Activated CD8-positive, alpha-beta T cell treated with anti-CD3 and anti-CD28 coated beads for 36 hours (primary cell): ENCODE data around the gene ZNF622. TPM values are rescaled to one million over a fixed set of nuclear protein-coding genes. Genes with fewer than 3 reads are reported as not detected.

ENCODE experiments used
- ATAC-seq: fragments of 200-7000 bp; cut with Tn5 transposase; one replicate; pipeline ENCODE4 v1.10.0; 2021; ENCODE audit warnings: mild to moderate bottlenecking, moderate library complexity
- CTCF ChIA-PET: fragments of 350-600 bp; sonication (Branson Sonifier 250); formaldehyde crosslinking; loops from one replicate; lab custom pipeline; 2021; ENCODE audit warnings: antibody characterized with exemption; lab: Charles Lee
- POLR2A ChIA-PET: fragments of 350-600 bp; sonication (Branson Sonifier 250); formaldehyde crosslinking; loops from one replicate; lab custom pipeline; 2021; ENCODE audit warnings: antibody characterized with exemption; lab: Charles Lee
- DNase-seq: peaks from one replicate; pipeline ENCODE4 v3.0.0-alpha.2; 2020
- H3K27ac Mint-ChIP-seq: one replicate; pipeline ENCODE4 v1.8.0; 2021; ENCODE audit warnings: mild to moderate bottlenecking, mixed read lengths
- H3K27me3 Mint-ChIP-seq: one replicate; pipeline ENCODE4 v1.8.0; 2021; ENCODE audit warnings: mixed read lengths
- H3K36me3 Mint-ChIP-seq: one replicate; pipeline ENCODE4 v1.8.0; 2021; ENCODE audit warnings: low read depth, mixed read lengths
- H3K4me1 Mint-ChIP-seq: one replicate; pipeline ENCODE4 v1.8.0; 2021; ENCODE audit warnings: low read depth, mixed read lengths
- H3K4me3 Mint-ChIP-seq: one replicate; pipeline ENCODE4 v1.8.0; 2021; ENCODE audit warnings: mild to moderate bottlenecking, moderate library complexity, mixed read lengths
- H3K9me3 Mint-ChIP-seq: one replicate; pipeline ENCODE4 v1.8.0; 2021; ENCODE audit warnings: mixed read lengths
- CTCF ChIP-seq: fragments of 200-600 bp; IDR thresholded peaks from one replicate; pipeline ENCODE4 v1.8.0; 2022; ENCODE audit warnings: antibody characterized with exemption, mild to moderate bottlenecking
- intact Hi-C: fragments of 100-400 bp; cut with micrococcal nuclease; formaldehyde crosslinking; loops from one replicate; pipeline ENCODE4 v1.10.0; 2022
- total RNA-seq, 2 experiments: library from RNA; stranded (reverse); gene quantifications; one replicate each; pipeline ENCODE4 v1.2.3, GENCODE V29; 2021

The ZNF622 gene
- total RNA-seq: 10 to 100 TPM; 36.7 to 38.4 TPM

- H3K4me3 Mint-ChIP-seq: peak within 1 kb of the TSS; percentile 97
- no peaks in the 10 kb centered on the region for H3K9me3 Mint-ChIP-seq
- TF ChIP-seq CTCF: no peak
- ChIA-PET POLR2A (interaction anchor here (1.2 to 1.6 kb wide), 3 partner anchors 8 to 12 kb away, joined by 3 to 8 read pairs (median 3); no protein-coding TSS in a partner anchor), CTCF (interaction anchor here (0.9 to 5.6 kb wide), 2 partner anchors 9 to 18 kb away, joined by 3 to 46 read pairs; no protein-coding TSS in a partner anchor)
- ATAC-seq (peak; percentile 84), DNase-seq (peak; percentile 94)
- H3K4me1 Mint-ChIP-seq: peaks cover 71% of the 10 kb centered on the region
- H3K36me3 Mint-ChIP-seq: peaks cover 61% of the 10 kb centered on the region
- intact Hi-C loops: loop anchor here (5.0 kb wide), 2 partner anchors 87 to 162 kb away; no protein-coding TSS in a partner anchor
- peak within 1 kb of the TSS; percentile 96 for H3K27ac Mint-ChIP-seq
- no peaks in the 10 kb centered on the region for H3K27me3 Mint-ChIP-seq
These were observed at the start of gene ZNF622 for GRCh38 chr5:16465544-16466432. TSS of gene ZNF622 (minus strand) at chr5:16465800. CDS start at chr5:16465665, 135 bp downstream.

GRCh38 chr5:16510098-16510497 lies 44.5 kb upstream of the ZNF622 start:
- no peaks in the 10 kb centered on the region for H3K27me3 Mint-ChIP-seq
- no peak overlapping the region for H3K4me3 Mint-ChIP-seq
- H3K27ac Mint-ChIP-seq: no peak overlapping the region
- ChIA-PET POLR2A (no interaction called here), CTCF (no interaction called here)
- peaks cover 33% of the 10 kb centered on the region for H3K4me1 Mint-ChIP-seq
- DNase-seq: no peak
- intact Hi-C loops: no loop called here
- H3K9me3 Mint-ChIP-seq: no peaks in the 10 kb centered on the region
- no peak for TF ChIP-seq CTCF
- H3K36me3 Mint-ChIP-seq: peaks cover 2% of the 10 kb centered on the region
- peak; percentile 47 for ATAC-seq

- no peak for TF ChIP-seq CTCF
- ChIA-PET POLR2A (no interaction called here), CTCF (no interaction called here)
- no peak for DNase-seq
- intact Hi-C loops: no loop called here
- H3K4me1 Mint-ChIP-seq: peaks cover 41% of the 10 kb centered on the region
- H3K27ac Mint-ChIP-seq: no peak overlapping the region
- H3K9me3 Mint-ChIP-seq: no peaks in the 10 kb centered on the region
- H3K4me3 Mint-ChIP-seq: no peak overlapping the region
- ATAC-seq: no peak
- H3K36me3 Mint-ChIP-seq: peaks cover 6% of the 10 kb centered on the region
- no peaks in the 10 kb centered on the region for H3K27me3 Mint-ChIP-seq
These were observed 43.3 kb upstream of the ZNF622 start for GRCh38 chr5:16508730-16509531.

GRCh38 chr5:16507716-16508115 lies 42.1 kb upstream of the ZNF622 start:
- Mint-ChIP-seq H3K27ac (no peak overlapping the region), H3K9me3 (no peaks in the 10 kb centered on the region), H3K27me3 (no peaks in the 10 kb centered on the region), H3K4me1 (peaks cover 41% of the 10 kb centered on the region), H3K36me3 (peaks cover 8% of the 10 kb centered on the region), H3K4me3 (no peak overlapping the region)
- ChIA-PET POLR2A (no interaction called here), CTCF (interaction anchor here (1.3 to 1.5 kb wide), 3 partner anchors 43 to 51 kb away, joined by 3 to 4 read pairs (median 4); no protein-coding TSS in a partner anchor)
- intact Hi-C loops: no loop called here
- DNase-seq (no peak), ATAC-seq (no peak)
- TF ChIP-seq CTCF: no peak
